ENCODE measurements around the gene PTPRG. TPM values are rescaled to one million over a fixed set of nuclear protein-coding genes. Genes with fewer than 3 reads are reported as not detected.

PTPRG gene
- total RNA-seq, 1 experiment from 2014 or later, result 0.74 TPM

GRCh38 chr3:62049033-62049432 is 487.7 kb downstream of the PTPRG start:
- Histone ChIP-seq H3K9me3 (ENCODE audit: control insufficient read depth, insufficient read depth, low read depth, low read length) (no peaks in the 10 kb centered on the region), H3K27ac (ENCODE audit: low read length) (no peak overlapping the region), H3K4me3 (ENCODE audit: low read depth in 2 of 2, low read length in 2 of 2) (no peak overlapping the region), H3K36me3 (ENCODE audit: control insufficient read depth, insufficient read depth, low read length) (no peaks in the 10 kb centered on the region), H3K27me3 (ENCODE audit: control insufficient read depth, insufficient read depth, low read length) (no peaks in the 10 kb centered on the region), H3K4me1 (ENCODE audit: control insufficient read depth, insufficient read depth, low read length) (no peaks in the 10 kb centered on the region)
- BruUV-seq (replicated peaks), result no TSS peak
- intact Hi-C loops (cut with micrococcal nuclease; ENCODE audit: unreplicated experiment), result no loop called here
- ChIA-PET CTCF (no interaction called here), POLR2A (no interaction called here)
- TF ChIP-seq SIN3A (IDR thresholded peaks at IDR 0.05; ENCODE audit: borderline replicate concordance, insufficient read depth, low read depth, low read length) (no peak), TCF7L2 (IDR thresholded peaks at IDR 0.05; ENCODE audit: low read depth, low read length) (no peak), CTCF (IDR thresholded peaks at IDR 0.05) (no peak), REST (IDR thresholded peaks at IDR 0.05; ENCODE audit: insufficient read depth in 1 of 2, low read depth in 2 of 2, low read length in 1 of 2) (no peak), POLR2AphosphoS5 (IDR thresholded peaks at IDR 0.05; ENCODE audit: low read depth, low read length) (no peak)
- in situ Hi-C loops (cut with HindIII; ENCODE audit: low pct_unique_long_range_greater_than_20kb, low sequenced_read_pairs), result no loop called here
- ATAC-seq (no peak), DNase-seq (ENCODE audit: low read depth, low spot score) (no peak)

GRCh38 chr3:62051506-62051905 is 490.1 kb downstream of the PTPRG start:
- intact Hi-C loops (cut with micrococcal nuclease; ENCODE audit: unreplicated experiment) (no loop called here), in situ Hi-C loops (cut with HindIII; ENCODE audit: low pct_unique_long_range_greater_than_20kb, low sequenced_read_pairs) (no loop called here)
- ChIA-PET CTCF (no interaction called here), POLR2A (no interaction called here)
- H3K4me1 ChIP-seq (ENCODE audit: control insufficient read depth, insufficient read depth, low read length), result no peaks in the 10 kb centered on the region
- no peaks in the 10 kb centered on the region for H3K27me3 ChIP-seq (ENCODE audit: control insufficient read depth, insufficient read depth, low read length)
- ATAC-seq (no peak), DNase-seq (ENCODE audit: low read depth, low spot score) (no peak)
- H3K36me3 ChIP-seq (ENCODE audit: control insufficient read depth, insufficient read depth, low read length), result no peaks in the 10 kb centered on the region
- no peak overlapping the region for H3K27ac ChIP-seq (ENCODE audit: low read length)
- TF ChIP-seq TCF7L2 (IDR thresholded peaks at IDR 0.05; ENCODE audit: low read depth, low read length) (no peak), POLR2AphosphoS5 (IDR thresholded peaks at IDR 0.05; ENCODE audit: low read depth, low read length) (no peak), CTCF (IDR thresholded peaks at IDR 0.05) (peak; percentile 16; the same call in 1 of the 2 replicates)
- no TSS peak for BruUV-seq (replicated peaks)
- no peak overlapping the region for H3K4me3 ChIP-seq (ENCODE audit: low read depth in 2 of 2, low read length in 2 of 2)
- no peaks in the 10 kb centered on the region for H3K9me3 ChIP-seq (ENCODE audit: control insufficient read depth, insufficient read depth, low read depth, low read length)

Data from Panc1 (cell line).